ENCODE measurements around the gene TRHDE. TPM values are rescaled to one million over a fixed set of nuclear protein-coding genes. Genes with fewer than 3 reads are reported as not detected.

TRHDE gene
- total and polyA plus RNA-seq, 8 donors, result 1.9 to 30.2 (median 17.9) TPM

GRCh38 chr12:72272731-72273498, 745 bp downstream of the TRHDE start:
- Histone ChIP-seq H3K27ac (peak overlapping the region; percentile 77 to 93 (median 80)), H3K36me3 (no peaks in the 10 kb centered on the region), H3K9me3 (no peaks in the 10 kb centered on the region), H3K4me3 (peak overlapping the region; percentile 57 to 71 (median 62)), H3K4me1 (peaks cover under 1 to 8% (median under 1%) of the 10 kb centered on the region in 3 donors), H3K27me3 (no peaks in the 10 kb centered on the region)
- intact Hi-C loops (cut with DNase I), result no loop called here
- peak; percentile 2 to 27 (median 8) for ATAC-seq
- no peak for FAIRE-seq
- DNase-seq, result peak; percentile 28 to 76 (median 48)
- no peak for TF ChIP-seq CTCF (IDR thresholded peaks at IDR 0.05)
- WGBS, 2 donors, result 1 to 2% methylated on average over 78 to 79 of the region's 79 CpGs

GRCh38 chr12:72273499-72273837, 1.3 kb downstream of the TRHDE start:
- FAIRE-seq, result no peak
- TF ChIP-seq CTCF (IDR thresholded peaks at IDR 0.05), result no peak
- ATAC-seq, result peak; percentile 12 to 32 (median 20)
- intact Hi-C loops (cut with DNase I), result no loop called here
- H3K36me3 ChIP-seq, result no peaks in the 10 kb centered on the region
- H3K27me3 ChIP-seq, result no peaks in the 10 kb centered on the region
- H3K9me3 ChIP-seq, result no peaks in the 10 kb centered on the region
- 1 to 2% methylated on average over 24 of the region's 24 CpGs for WGBS, 2 donors
- H3K4me3 ChIP-seq, result peak overlapping the region; percentile 57 to 71 (median 62)
- H3K4me1 ChIP-seq, result peaks cover 5 to 6% (median 6%) of the 10 kb centered on the region in 3 donors
- peak in 5 of 6 donors; percentile 27 to 67 (median 42) for DNase-seq
- H3K27ac ChIP-seq, result peak overlapping the region; percentile 77 to 93 (median 80)

GRCh38 chr12:72273851-72274351, 1.7 kb downstream of the TRHDE start:
- FAIRE-seq (no peak), ATAC-seq (peak; percentile 42 to 56 (median 50)), DNase-seq (peak; percentile 63 to 85 (median 78))
- Histone ChIP-seq H3K9me3 (no peaks in the 10 kb centered on the region), H3K4me1 (peaks cover 4 to 10% (median 10%) of the 10 kb centered on the region in 3 donors), H3K36me3 (no peaks in the 10 kb centered on the region), H3K27ac (peak overlapping the region; percentile 77 to 93 (median 80)), H3K4me3 (peak overlapping the region; percentile 57 to 71 (median 62)), H3K27me3 (no peaks in the 10 kb centered on the region)
- WGBS, 2 donors, result 5 to 8% methylated on average over 17 of the region's 17 CpGs
- TF ChIP-seq CTCF (IDR thresholded peaks at IDR 0.05), result no peak
- intact Hi-C loops (cut with DNase I), result no loop called here

DNA sequence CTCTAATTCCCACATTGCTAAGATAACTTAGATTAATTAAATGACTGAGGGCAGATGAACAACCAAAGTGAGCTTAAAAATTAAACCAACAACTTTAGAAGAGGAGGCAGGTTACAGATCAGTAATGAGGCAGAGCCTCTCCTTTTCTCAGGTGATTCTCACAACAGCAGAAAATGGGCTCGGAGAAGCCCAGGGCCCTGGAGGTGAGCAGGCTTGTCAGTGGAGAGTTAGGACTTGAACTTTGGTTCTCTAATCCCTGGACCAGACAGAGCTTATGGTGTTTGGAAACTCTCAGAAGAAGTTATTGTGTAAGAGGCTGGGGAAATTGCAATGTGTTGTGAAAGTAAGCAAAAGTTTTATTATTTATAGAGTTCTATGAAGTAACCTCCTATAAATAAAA, 2.8 kb downstream of the TRHDE start:
- Histone ChIP-seq H3K27ac (peak overlapping the region; percentile 1 to 93 (median 54)), H3K9me3 (no peaks in the 10 kb centered on the region), H3K4me1 (peaks cover 8 to 15% (median 14%) of the 10 kb centered on the region in 3 donors), H3K27me3 (no peaks in the 10 kb centered on the region), H3K36me3 (no peaks in the 10 kb centered on the region), H3K4me3 (peak overlapping the region in 3 of 4 donors; percentile 4 to 71 (median 65))
- intact Hi-C loops (cut with DNase I), result no loop called here
- no peak for TF ChIP-seq CTCF (IDR thresholded peaks at IDR 0.05)
- WGBS, 2 donors, result 24 to 38% methylated on average over 1 of the region's 1 CpG
- DNase-seq (peak in 1 of 6 donors; percentile 57), FAIRE-seq (no peak), ATAC-seq (peak in 1 of 4 donors; percentile 22)

DNA sequence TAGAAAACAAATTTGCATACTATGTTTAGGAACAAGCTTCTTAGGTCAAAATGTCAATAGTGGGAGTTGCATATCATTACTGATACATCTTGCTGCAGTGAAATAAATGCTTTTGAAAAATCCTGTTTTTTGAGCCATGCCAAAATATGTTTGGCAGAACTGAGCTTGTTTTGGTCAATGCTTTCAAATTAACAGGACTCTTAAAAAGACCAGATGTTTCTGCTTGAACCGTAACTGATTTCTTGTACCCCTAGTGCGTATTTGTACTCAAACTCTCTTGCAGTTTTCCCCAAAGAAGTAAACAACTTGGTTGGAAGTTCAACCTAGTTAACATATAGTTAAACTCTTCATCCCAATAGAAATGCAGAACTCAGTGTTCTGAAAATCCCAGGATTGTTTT, 3.4 kb downstream of the TRHDE start:
- TF ChIP-seq CTCF (IDR thresholded peaks at IDR 0.05), result no peak
- peak overlapping the region in 3 of 4 donors; percentile 4 to 71 (median 65) for H3K4me3 ChIP-seq
- 31 to 43% methylated on average over 2 of the region's 2 CpGs for WGBS, 2 donors
- DNase-seq (no peak), FAIRE-seq (no peak), ATAC-seq (no peak)
- H3K4me1 ChIP-seq, result peaks cover 11 to 19% (median 14%) of the 10 kb centered on the region in 3 donors
- intact Hi-C loops (cut with DNase I), result no loop called here
- no peaks in the 10 kb centered on the region for H3K36me3 ChIP-seq
- H3K9me3 ChIP-seq, result no peaks in the 10 kb centered on the region
- peak overlapping the region; percentile 1 to 93 (median 54) for H3K27ac ChIP-seq
- H3K27me3 ChIP-seq, result no peaks in the 10 kb centered on the region
